ENCODE measurements around the gene FAM174A.
"Not testable (repeated sequence)": the region's sequence is repeated elsewhere in the genome, so short reads cannot be mapped to it uniquely, and the experiment has no call there.

FAM174A gene

DNA sequence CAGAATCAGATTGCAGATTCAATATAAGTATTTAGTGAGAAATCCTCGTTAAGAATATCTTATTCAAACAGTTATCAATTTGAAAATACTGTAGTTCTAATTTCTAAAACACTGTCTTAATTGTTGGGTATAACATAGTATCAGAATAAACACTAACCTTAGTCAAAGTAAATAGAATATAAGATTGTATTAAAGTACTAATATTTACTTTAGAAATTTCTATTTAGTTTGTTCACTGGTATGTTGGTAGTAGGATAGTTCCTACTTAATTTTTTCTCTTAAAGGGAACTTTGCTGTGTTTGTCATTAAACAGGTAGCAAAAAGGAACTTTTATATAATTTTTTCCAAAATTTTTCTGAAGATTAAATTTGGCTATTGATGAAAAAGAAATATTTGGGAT, 42.3 kb downstream of the FAM174A start:
- H3K36me3 ChIP-seq (ENCODE audit: control insufficient read depth, insufficient read depth, low read length) = no peaks in the 10 kb centered on the region
- H3K4me1 ChIP-seq (ENCODE audit: control insufficient read depth, insufficient read depth, low read length) = no peaks in the 10 kb centered on the region
- H3K4me3 ChIP-seq (ENCODE audit: low read depth, low read length) = no peak overlapping the region
- no peaks in the 10 kb centered on the region for H3K27me3 ChIP-seq (ENCODE audit: control insufficient read depth, insufficient read depth, low read length)
- H3K9me3 ChIP-seq (ENCODE audit: control insufficient read depth, insufficient read depth, low read length) = no peaks in the 10 kb centered on the region
- no peak overlapping the region for H3K9ac ChIP-seq (ENCODE audit: low read depth, low read length)

DNA sequence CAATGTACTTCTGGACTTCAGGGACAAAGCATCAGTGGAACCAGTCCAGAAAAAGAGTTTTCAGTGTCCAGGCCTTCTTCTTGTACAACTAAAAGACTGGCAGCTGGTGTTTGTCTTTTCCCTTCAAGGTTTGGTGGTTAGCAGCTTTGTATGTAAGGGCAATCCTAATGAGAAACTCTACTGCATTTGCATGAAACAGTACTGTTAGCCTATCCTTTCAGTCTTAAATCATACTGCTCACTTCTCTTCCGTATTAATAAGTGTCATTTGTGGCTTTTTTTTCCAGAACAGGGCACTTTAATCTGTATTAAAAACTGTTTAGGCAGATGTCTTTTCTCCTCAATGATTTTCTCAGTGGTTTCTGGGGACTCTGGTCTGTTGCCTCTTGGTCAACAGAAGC, 48.9 kb downstream of the FAM174A start:
- H3K27me3 ChIP-seq (ENCODE audit: control insufficient read depth, insufficient read depth, low read length) = no peaks in the 10 kb centered on the region
- no peak overlapping the region for H3K9ac ChIP-seq (ENCODE audit: low read depth, low read length)
- H3K4me3 ChIP-seq (ENCODE audit: low read depth, low read length) = no peak overlapping the region
- H3K36me3 ChIP-seq (ENCODE audit: control insufficient read depth, insufficient read depth, low read length) = no peaks in the 10 kb centered on the region
- H3K4me1 ChIP-seq (ENCODE audit: control insufficient read depth, insufficient read depth, low read length) = no peaks in the 10 kb centered on the region
- no peaks in the 10 kb centered on the region for H3K9me3 ChIP-seq (ENCODE audit: control insufficient read depth, insufficient read depth, low read length)

DNA sequence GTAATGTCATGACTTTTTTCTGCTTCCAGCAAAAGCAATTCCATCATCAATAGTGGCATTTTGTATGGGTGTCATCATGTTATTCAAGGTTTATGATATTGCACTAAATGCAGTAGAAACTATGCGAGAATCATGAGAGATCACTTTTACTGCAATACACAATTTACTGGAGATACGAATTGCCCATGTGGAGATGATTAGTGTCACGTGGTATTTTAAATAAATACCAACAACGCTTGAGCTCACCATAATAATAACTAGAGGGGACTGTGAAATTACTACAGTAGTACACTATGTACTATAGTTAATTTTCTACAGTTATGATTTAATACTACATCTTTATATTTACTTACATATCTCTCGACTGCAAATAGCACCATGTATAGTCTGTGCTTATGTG, 49.7 kb downstream of the FAM174A start:
- Histone ChIP-seq H3K36me3 (ENCODE audit: control insufficient read depth, insufficient read depth, low read length) (no peaks in the 10 kb centered on the region), H3K9ac (ENCODE audit: low read depth, low read length) (no peak overlapping the region), H3K27me3 (ENCODE audit: control insufficient read depth, insufficient read depth, low read length) (no peaks in the 10 kb centered on the region), H3K9me3 (ENCODE audit: control insufficient read depth, insufficient read depth, low read length) (no peaks in the 10 kb centered on the region), H3K4me3 (ENCODE audit: low read depth, low read length) (no peak overlapping the region), H3K4me1 (ENCODE audit: control insufficient read depth, insufficient read depth, low read length) (no peaks in the 10 kb centered on the region)

DNA sequence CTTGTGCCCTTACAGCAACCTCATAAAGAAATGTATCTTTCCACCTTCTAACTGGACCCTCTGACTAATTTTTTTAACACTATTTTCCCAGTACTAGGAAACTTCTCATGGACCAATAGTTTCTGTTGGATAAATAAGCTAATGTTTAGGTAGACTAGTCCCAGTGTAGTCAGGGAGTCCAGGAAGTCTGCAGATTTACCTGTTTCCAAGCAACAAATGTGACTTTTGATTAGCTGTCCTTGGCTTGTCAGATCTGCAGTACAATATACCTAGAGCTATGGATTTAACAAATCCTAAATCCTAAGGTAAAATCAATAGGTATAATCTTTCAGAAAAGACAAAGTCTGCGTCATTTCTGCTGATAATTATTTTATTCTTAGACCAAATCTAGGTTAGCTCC, 55.7 kb downstream of the FAM174A start:
- H3K4me1 ChIP-seq (ENCODE audit: control insufficient read depth, insufficient read depth, low read length) = no peaks in the 10 kb centered on the region
- no peaks in the 10 kb centered on the region for H3K27me3 ChIP-seq (ENCODE audit: control insufficient read depth, insufficient read depth, low read length)
- H3K4me3 ChIP-seq (ENCODE audit: low read depth, low read length) = no peak overlapping the region
- H3K9ac ChIP-seq (ENCODE audit: low read depth, low read length) = no peak overlapping the region
- no peaks in the 10 kb centered on the region for H3K36me3 ChIP-seq (ENCODE audit: control insufficient read depth, insufficient read depth, low read length)
- no peaks in the 10 kb centered on the region for H3K9me3 ChIP-seq (ENCODE audit: control insufficient read depth, insufficient read depth, low read length)

DNA sequence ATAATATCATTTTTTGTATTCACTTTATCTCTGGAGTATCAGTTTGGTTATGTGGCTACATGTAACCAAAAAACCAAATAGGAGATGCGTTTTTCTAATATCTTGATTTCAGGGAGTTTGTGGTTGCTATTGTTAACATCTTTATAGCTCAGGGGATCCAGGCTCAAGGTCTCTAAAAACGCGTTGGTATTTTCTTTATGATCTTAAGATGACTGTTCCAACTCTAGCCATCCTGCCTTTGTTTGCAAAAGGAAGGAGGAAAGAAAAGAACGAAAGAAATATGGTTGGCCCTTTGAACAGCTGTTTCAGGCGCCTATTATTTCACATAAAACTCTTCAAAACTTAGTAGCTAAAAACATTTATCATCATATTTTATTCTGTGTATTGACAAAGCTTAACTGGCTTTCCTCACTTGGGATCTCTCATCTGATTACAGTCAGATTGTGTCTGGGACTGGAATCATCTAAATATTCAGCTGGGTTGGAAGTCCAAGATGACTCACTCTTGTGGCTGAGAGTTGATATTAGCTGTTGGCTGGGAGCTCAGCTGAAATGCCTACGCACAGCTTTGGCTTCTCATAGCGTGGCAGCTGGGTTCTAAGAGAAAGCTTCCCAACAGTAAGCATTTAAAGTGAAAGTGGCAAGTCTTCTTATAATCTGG, 60.1 kb downstream of the FAM174A start:
- Histone ChIP-seq H3K9me3 (ENCODE audit: control insufficient read depth, insufficient read depth, low read length) (no peaks in the 10 kb centered on the region), H3K9ac (ENCODE audit: low read depth, low read length) (no peak overlapping the region), H3K4me1 (ENCODE audit: control insufficient read depth, insufficient read depth, low read length) (no peaks in the 10 kb centered on the region), H3K36me3 (ENCODE audit: control insufficient read depth, insufficient read depth, low read length) (no peaks in the 10 kb centered on the region), H3K4me3 (ENCODE audit: low read depth, low read length) (no peak overlapping the region), H3K27me3 (ENCODE audit: control insufficient read depth, insufficient read depth, low read length) (no peaks in the 10 kb centered on the region)

DNA sequence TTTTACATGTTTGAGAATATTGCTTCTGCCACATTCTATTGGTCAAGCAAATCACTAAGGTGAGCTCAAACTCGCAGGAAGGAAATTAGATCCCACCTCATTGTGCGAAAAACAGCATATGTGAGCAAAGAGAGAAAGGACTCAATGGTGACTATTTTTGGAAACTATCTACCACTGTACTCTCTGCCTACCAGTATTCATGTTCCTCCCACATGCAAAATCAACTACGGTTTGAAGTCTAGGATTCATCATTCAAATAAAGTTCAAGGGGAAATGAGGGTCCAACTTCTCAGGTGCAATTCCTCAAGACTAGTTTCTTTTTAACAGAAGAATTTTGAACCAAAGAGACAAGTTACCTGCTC, 60.6 kb downstream of the FAM174A start:
- Histone ChIP-seq H3K4me1 (ENCODE audit: control insufficient read depth, insufficient read depth, low read length) (no peaks in the 10 kb centered on the region), H3K9me3 (ENCODE audit: control insufficient read depth, insufficient read depth, low read length) (no peaks in the 10 kb centered on the region), H3K36me3 (ENCODE audit: control insufficient read depth, insufficient read depth, low read length) (no peaks in the 10 kb centered on the region), H3K27me3 (ENCODE audit: control insufficient read depth, insufficient read depth, low read length) (no peaks in the 10 kb centered on the region), H3K9ac (ENCODE audit: low read depth, low read length) (no peak overlapping the region), H3K4me3 (ENCODE audit: low read depth, low read length) (no peak overlapping the region)

DNA sequence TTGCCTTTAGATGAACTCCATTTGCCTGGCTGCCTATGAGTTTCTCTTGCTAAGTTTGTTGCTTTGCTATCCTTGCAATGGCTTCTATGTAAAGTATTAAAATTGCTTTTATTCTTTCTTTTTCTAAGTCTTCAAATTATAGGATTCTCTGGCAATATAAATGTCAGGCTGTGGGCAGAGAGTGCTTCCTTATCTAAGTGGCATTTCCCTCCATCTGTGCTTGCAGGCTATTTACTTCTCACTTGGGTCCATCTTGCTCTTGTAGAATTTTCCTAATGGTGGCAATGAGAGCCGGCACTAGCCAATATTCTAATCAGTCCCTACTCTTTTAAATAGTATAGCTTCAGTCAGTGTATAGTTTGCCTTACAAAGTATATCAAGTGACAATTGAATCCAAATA, 63.3 kb downstream of the FAM174A start:
- Histone ChIP-seq H3K36me3 (ENCODE audit: control insufficient read depth, insufficient read depth, low read length) (no peaks in the 10 kb centered on the region), H3K9ac (ENCODE audit: low read depth, low read length) (no peak overlapping the region), H3K4me3 (ENCODE audit: low read depth, low read length) (no peak overlapping the region), H3K27me3 (ENCODE audit: control insufficient read depth, insufficient read depth, low read length) (no peaks in the 10 kb centered on the region), H3K4me1 (ENCODE audit: control insufficient read depth, insufficient read depth, low read length) (no peaks in the 10 kb centered on the region), H3K9me3 (ENCODE audit: control insufficient read depth, insufficient read depth, low read length) (no peaks in the 10 kb centered on the region)

DNA sequence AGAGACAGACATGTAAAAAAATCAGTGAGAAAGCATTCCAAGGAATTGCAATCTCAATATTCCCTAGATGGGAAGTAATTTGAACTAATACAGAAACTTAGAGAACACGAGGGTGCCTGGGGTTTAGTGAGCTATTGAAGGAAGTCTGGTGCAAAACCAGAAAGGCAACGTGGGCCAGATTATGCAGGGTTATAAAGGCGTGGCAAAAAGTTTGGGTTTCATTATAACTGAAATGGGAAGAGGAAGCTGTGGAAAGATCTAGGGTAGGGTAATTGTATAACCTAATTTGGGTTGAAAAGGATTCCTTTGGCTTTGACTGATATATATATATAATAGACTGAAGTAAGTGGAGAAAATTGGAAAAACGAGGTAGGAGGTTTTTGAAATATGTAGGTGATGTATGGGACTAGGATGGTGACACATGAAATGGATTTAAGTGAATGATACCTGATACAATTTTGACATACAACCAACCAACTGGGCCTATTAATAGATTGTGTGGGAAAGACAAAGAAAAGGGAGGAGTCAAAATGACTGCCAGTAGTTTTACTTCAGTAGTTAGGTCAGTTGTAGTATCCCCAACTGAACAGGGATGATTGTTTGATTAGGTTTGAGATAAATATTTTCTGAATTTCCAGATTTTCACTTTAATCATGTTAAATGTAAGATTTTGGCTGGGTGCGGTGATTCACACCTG, 65.3 kb downstream of the FAM174A start:
- Histone ChIP-seq H3K4me3 (ENCODE audit: low read depth, low read length) (no peak overlapping the region), H3K27me3 (ENCODE audit: control insufficient read depth, insufficient read depth, low read length) (no peaks in the 10 kb centered on the region), H3K36me3 (ENCODE audit: control insufficient read depth, insufficient read depth, low read length) (no peaks in the 10 kb centered on the region), H3K9ac (ENCODE audit: low read depth, low read length) (no peak overlapping the region), H3K4me1 (ENCODE audit: control insufficient read depth, insufficient read depth, low read length) (no peaks in the 10 kb centered on the region), H3K9me3 (ENCODE audit: control insufficient read depth, insufficient read depth, low read length) (no peaks in the 10 kb centered on the region)

DNA sequence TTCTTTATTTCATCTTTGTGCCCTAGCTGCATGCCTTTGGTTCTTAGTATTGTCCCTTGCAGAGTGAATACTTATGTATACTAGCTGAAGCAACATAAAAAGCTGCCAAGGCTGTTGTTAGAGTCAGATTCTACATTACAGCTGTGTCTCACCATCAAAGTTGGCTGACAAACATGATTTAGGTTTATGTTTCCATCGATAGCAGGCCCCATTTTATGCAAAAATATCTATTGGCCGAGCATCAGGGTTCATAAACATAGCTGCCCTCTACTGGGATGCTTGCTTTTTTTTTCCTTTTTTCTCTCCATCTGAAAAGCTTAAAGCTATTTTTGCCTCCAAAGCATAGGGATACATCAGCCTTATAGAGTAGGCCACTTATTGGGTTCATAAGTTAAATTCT, 68.0 kb downstream of the FAM174A start:
- no peaks in the 10 kb centered on the region for H3K9me3 ChIP-seq (ENCODE audit: control insufficient read depth, insufficient read depth, low read length)
- H3K4me1 ChIP-seq (ENCODE audit: control insufficient read depth, insufficient read depth, low read length) = no peaks in the 10 kb centered on the region
- no peak overlapping the region for H3K4me3 ChIP-seq (ENCODE audit: low read depth, low read length)
- H3K36me3 ChIP-seq (ENCODE audit: control insufficient read depth, insufficient read depth, low read length) = no peaks in the 10 kb centered on the region
- H3K9ac ChIP-seq (ENCODE audit: low read depth, low read length) = no peak overlapping the region
- no peaks in the 10 kb centered on the region for H3K27me3 ChIP-seq (ENCODE audit: control insufficient read depth, insufficient read depth, low read length)

DNA sequence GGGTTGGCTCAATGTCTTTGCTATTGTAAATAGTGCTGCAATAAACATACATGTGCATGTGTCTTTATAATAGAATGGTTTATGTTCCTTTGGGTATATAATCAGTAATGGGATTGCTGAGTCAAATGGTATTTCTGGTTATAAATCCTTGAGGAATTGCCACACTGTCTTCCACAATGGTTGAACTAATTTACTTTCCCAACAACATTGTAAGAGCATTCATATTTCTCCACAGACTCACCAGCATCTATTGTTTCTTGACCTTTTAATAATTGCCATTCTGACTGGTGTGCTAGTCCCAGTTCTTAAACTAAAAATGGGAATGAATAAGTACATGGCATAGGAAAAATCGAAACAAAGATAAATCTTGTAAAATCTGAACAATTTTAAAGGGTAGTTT, 68.8 kb downstream of the FAM174A start:
- not testable (repeated sequence) for H3K4me1 ChIP-seq (ENCODE audit: control insufficient read depth, insufficient read depth, low read length); H3K9ac ChIP-seq (ENCODE audit: low read depth, low read length); H3K4me3 ChIP-seq (ENCODE audit: low read depth, low read length); H3K36me3 ChIP-seq (ENCODE audit: control insufficient read depth, insufficient read depth, low read length); H3K27me3 ChIP-seq (ENCODE audit: control insufficient read depth, insufficient read depth, low read length); H3K9me3 ChIP-seq (ENCODE audit: control insufficient read depth, insufficient read depth, low read length)

DNA sequence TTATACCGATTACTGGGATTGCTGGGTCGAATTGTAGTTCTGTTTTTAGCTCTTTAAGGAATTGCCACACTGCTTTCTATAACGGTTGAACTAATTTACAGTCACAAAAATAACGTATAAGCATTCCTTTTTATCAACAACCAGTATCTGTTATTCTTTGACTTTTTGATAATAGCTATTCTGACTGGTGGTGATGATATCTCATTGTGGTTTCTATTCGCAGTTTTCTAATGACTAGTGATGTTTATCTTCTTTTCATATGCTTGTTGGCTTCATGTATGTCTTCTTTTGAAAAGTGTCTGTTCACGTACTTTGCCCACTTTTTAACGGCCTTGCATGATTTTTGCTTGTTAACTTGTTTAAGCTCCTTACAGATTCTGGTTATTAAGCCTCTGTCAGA, 74.4 kb downstream of the FAM174A start:
- Histone ChIP-seq H3K4me3 (ENCODE audit: low read depth, low read length) (no peak overlapping the region), H3K4me1 (ENCODE audit: control insufficient read depth, insufficient read depth, low read length) (no peaks in the 10 kb centered on the region), H3K36me3 (ENCODE audit: control insufficient read depth, insufficient read depth, low read length) (no peaks in the 10 kb centered on the region), H3K27me3 (ENCODE audit: control insufficient read depth, insufficient read depth, low read length) (no peaks in the 10 kb centered on the region), H3K9me3 (ENCODE audit: control insufficient read depth, insufficient read depth, low read length) (no peaks in the 10 kb centered on the region), H3K9ac (ENCODE audit: low read depth, low read length) (no peak overlapping the region)

DNA sequence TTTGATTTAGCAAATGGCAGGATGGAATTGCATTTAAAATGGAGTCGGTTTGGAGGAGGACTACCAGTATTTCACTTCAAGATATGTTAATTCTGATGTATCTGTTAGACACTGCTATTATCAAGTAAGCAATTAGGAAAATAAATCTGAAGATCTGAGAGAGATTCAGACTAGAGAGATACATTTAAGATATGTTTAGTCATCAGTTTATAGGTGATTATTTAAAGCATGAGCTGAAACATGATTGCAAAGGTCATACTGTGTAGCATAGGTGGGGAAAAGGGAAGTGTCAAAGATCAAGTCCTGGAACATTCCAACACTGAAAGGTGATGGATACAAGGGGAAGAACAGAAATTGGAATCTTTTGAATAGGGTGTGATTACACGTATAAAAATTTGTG, 79.1 kb downstream of the FAM174A start:
- no peaks in the 10 kb centered on the region for H3K9me3 ChIP-seq (ENCODE audit: control insufficient read depth, insufficient read depth, low read length)
- H3K36me3 ChIP-seq (ENCODE audit: control insufficient read depth, insufficient read depth, low read length) = no peaks in the 10 kb centered on the region
- no peaks in the 10 kb centered on the region for H3K4me1 ChIP-seq (ENCODE audit: control insufficient read depth, insufficient read depth, low read length)
- H3K4me3 ChIP-seq (ENCODE audit: low read depth, low read length) = no peak overlapping the region
- no peaks in the 10 kb centered on the region for H3K27me3 ChIP-seq (ENCODE audit: control insufficient read depth, insufficient read depth, low read length)
- no peak overlapping the region for H3K9ac ChIP-seq (ENCODE audit: low read depth, low read length)
